Measurements from ENCODE around the gene TRIP10.

- no peak for TF ChIP-seq TFE3 (CRISPR knock-in tag; IDR thresholded peaks at IDR 0.05)
- TF ChIP-seq, protein P1, sequence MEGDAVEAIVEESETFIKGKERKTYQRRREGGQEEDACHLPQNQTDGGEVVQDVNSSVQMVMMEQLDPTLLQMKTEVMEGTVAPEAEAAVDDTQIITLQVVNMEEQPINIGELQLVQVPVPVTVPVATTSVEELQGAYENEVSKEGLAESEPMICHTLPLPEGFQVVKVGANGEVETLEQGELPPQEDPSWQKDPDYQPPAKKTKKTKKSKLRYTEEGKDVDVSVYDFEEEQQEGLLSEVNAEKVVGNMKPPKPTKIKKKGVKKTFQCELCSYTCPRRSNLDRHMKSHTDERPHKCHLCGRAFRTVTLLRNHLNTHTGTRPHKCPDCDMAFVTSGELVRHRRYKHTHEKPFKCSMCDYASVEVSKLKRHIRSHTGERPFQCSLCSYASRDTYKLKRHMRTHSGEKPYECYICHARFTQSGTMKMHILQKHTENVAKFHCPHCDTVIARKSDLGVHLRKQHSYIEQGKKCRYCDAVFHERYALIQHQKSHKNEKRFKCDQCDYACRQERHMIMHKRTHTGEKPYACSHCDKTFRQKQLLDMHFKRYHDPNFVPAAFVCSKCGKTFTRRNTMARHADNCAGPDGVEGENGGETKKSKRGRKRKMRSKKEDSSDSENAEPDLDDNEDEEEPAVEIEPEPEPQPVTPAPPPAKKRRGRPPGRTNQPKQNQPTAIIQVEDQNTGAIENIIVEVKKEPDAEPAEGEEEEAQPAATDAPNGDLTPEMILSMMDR (CRISPR knock-in tag; IDR thresholded peaks at IDR 0.05) = no peak
Measured at GRCh38 chr19:6724631-6725492, 14.6 kb upstream of the TRIP10 start.

All from HepG2 (cell line).